ENCODE data around the gene GPR42.

The GPR42 gene

DNA sequence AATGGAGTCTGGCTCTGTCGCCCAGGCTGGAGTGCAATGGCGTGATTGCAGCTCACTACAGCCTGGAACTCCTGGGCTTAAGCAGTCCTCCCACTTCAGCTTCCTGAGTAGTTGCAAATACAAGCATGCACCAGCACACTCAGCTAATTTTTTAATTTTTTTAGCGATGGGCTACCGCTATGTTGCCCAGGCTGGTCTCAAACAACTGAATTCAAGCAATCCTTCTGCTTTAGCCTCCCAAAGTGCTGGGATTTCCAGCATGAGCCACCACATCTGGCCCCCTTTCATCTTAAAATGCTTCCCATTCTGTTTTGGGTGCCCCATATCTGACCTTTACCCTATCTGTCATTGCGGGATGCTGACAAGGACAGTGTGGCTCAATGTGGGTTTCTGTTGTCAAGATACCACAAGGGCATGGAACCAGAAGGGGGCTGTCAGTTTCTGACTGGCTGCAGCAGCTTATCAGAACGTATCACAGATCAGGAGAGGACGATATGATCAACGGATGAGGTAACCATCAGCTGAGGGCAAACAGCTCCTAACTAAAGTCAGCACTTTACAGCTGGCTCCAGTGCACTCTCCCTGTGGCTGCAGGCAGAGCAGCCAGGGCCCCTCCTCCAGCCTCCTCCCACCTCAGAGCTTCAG, 32.4 kb downstream of the GPR42 start:
- CTCF ChIA-PET, result no interaction called here
- DNase-seq (ENCODE audit: extremely low spot score), result no peak
- POLR2A ChIA-PET, result no interaction called here
- no peak for TF ChIP-seq SUZ12 (IDR thresholded peaks at IDR 0.05)
- no peak for TF ChIP-seq BHLHE40 (IDR thresholded peaks at IDR 0.05; ENCODE audit: borderline replicate concordance)
- no peak for TF ChIP-seq ARNT (IDR thresholded peaks at IDR 0.05)
- no peak for TF ChIP-seq CTBP1 (IDR thresholded peaks at IDR 0.05; ENCODE audit: borderline replicate concordance)
- no peak for TF ChIP-seq LEF1 (IDR thresholded peaks at IDR 0.05; ENCODE audit: borderline replicate concordance)
- TF ChIP-seq, protein P1, sequence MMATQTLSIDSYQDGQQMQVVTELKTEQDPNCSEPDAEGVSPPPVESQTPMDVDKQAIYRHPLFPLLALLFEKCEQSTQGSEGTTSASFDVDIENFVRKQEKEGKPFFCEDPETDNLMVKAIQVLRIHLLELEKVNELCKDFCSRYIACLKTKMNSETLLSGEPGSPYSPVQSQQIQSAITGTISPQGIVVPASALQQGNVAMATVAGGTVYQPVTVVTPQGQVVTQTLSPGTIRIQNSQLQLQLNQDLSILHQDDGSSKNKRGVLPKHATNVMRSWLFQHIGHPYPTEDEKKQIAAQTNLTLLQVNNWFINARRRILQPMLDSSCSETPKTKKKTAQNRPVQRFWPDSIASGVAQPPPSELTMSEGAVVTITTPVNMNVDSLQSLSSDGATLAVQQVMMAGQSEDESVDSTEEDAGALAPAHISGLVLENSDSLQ (IDR thresholded peaks at IDR 0.05), result no peak
- no peak for TF ChIP-seq ELF4 (IDR thresholded peaks at IDR 0.05)
- TF ChIP-seq TARDBP (IDR thresholded peaks at IDR 0.05), result no peak

DNA sequence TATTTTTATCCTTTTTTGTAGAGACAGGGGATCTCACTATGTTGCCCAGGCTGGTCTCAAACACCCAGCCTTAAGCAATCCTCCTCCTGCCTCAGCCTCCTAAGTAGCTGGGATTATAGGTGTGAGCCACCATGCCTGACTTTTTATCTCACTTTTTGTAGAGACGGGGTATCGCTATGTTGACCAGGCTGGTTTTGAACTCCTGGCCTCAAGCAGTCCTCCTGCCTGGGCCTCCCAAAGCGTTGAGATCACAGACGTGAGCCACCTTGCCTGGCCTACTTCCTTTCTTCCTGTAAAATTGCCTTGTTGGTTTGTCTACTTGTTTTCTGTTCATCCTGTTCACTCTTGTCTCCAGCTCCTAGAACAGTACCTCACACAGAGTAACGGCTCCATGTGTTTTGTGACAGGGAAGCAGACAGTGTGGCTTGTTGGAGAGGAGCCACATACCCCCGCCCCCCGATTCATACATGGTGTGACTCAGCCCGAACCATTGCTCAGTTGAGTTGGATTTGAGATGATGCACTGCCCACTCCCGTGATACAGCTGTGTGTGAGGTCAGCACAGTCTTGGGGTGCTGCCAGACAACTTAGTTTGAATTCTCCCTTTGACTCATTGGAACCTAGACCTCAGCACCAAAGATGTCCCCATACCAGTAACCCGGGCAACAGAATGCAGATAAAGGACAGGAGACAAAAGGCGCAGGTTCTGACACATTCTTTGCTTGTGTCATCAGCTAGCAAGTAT, 34.2 kb downstream of the GPR42 start:
- POLR2A ChIA-PET, result no interaction called here
- CTCF ChIA-PET, result no interaction called here
- DNase-seq (ENCODE audit: extremely low spot score), result no peak
- TF ChIP-seq LEF1 (IDR thresholded peaks at IDR 0.05; ENCODE audit: borderline replicate concordance), result no peak

GRCh38 chr19:35407619-35408018, 36.8 kb downstream of the GPR42 start:
- CTCF ChIA-PET, result no interaction called here
- POLR2A ChIA-PET, result no interaction called here
- no peak for TF ChIP-seq ARNT (IDR thresholded peaks at IDR 0.05)
- no peak for TF ChIP-seq ZNF384 (IDR thresholded peaks at IDR 0.05)
- TF ChIP-seq FOXA1 (IDR thresholded peaks at IDR 0.05), result no peak
- TF ChIP-seq NFRKB (IDR thresholded peaks at IDR 0.05), result no peak
- TF ChIP-seq BHLHE40 (IDR thresholded peaks at IDR 0.05; ENCODE audit: borderline replicate concordance), result no peak
- TF ChIP-seq L3MBTL2 (conservative IDR thresholded peaks at IDR 0.05), result no peak
- no peak for TF ChIP-seq SUZ12 (IDR thresholded peaks at IDR 0.05)
- no peak for DNase-seq (ENCODE audit: extremely low spot score)

- DNase-seq (ENCODE audit: extremely low spot score), result no peak
- ChIA-PET POLR2A (interaction anchor here (0.8 kb wide), 1 partner anchor 102 kb away, joined by 3 read pairs; no protein-coding TSS in a partner anchor), CTCF (interaction anchor here (0.6 kb wide), 1 partner anchor 9 kb away, joined by 3 read pairs; no protein-coding TSS in a partner anchor)
- TF ChIP-seq SP1 (IDR thresholded peaks at IDR 0.05), result no peak
- TF ChIP-seq ZNF384 (IDR thresholded peaks at IDR 0.05), result no peak
- TF ChIP-seq SUZ12 (IDR thresholded peaks at IDR 0.05), result no peak
- no peak for TF ChIP-seq HDGF (IDR thresholded peaks at IDR 0.05; ENCODE audit: borderline replicate concordance)
- no peak for TF ChIP-seq ELF4 (IDR thresholded peaks at IDR 0.05)
- no peak for TF ChIP-seq LEF1 (IDR thresholded peaks at IDR 0.05; ENCODE audit: borderline replicate concordance)
- no peak for TF ChIP-seq FOXM1 (IDR thresholded peaks at IDR 0.05; ENCODE audit: borderline replicate concordance)
- no peak for TF ChIP-seq CTBP1 (IDR thresholded peaks at IDR 0.05; ENCODE audit: borderline replicate concordance)
- TF ChIP-seq ARNT (IDR thresholded peaks at IDR 0.05), result no peak
- no peak for TF ChIP-seq FOXA1 (IDR thresholded peaks at IDR 0.05)
- no peak for TF ChIP-seq BHLHE40 (IDR thresholded peaks at IDR 0.05; ENCODE audit: borderline replicate concordance)
- no peak for TF ChIP-seq NFRKB (IDR thresholded peaks at IDR 0.05)
- no peak for TF ChIP-seq TARDBP (IDR thresholded peaks at IDR 0.05)
Observed at GRCh38 chr19:35408284-35409171, 37.7 kb downstream of the GPR42 start.

DNA sequence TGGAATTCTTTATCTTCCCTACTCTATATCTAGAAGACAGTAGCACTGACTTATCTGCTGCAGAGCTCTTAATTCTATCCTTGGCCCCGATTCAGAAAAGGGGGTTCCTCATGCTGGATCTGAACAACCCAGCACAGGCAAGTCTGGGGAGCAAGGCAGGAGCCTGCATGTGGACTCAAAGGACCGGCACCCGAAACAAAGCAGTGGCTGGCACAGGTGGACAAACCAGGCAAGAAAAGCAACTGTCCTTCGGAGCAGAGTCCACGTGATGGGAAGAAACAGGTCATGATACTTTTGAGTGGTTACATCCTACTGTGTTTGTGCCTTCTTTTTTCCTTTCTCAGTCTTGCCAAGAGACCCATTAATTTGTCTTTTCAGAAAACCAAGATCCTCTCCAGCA, 38.3 kb downstream of the GPR42 start:
- no peak for TF ChIP-seq HDGF (IDR thresholded peaks at IDR 0.05; ENCODE audit: borderline replicate concordance)
- no peak for TF ChIP-seq SUZ12 (IDR thresholded peaks at IDR 0.05)
- TF ChIP-seq BHLHE40 (IDR thresholded peaks at IDR 0.05; ENCODE audit: borderline replicate concordance), result no peak
- TF ChIP-seq, protein P1 (IDR thresholded peaks at IDR 0.05), result no peak
- ChIA-PET CTCF (no interaction called here), POLR2A (no interaction called here)
- no peak for DNase-seq (ENCODE audit: extremely low spot score)

DNA sequence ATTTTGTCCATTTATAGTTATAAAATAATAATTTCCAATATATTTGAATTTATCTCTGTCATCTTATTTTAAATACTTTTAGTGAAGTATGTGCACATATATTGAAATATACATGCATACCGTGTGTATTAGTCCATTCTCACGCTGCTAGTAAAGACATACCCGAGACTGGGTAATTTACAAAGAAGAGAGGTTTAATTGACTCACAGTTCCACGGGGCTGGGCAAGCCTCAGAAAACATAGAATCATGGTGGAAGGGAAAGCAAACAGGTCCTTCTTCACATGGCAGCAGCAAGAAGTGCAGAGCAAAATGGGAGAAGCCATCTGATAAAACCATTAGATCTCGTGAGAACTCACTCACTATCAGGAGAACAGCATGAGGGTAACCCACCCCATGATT, 39.6 kb downstream of the GPR42 start:
- no peak for DNase-seq (ENCODE audit: extremely low spot score)
- ChIA-PET CTCF (no interaction called here), POLR2A (no interaction called here)
- TF ChIP-seq L3MBTL2 (conservative IDR thresholded peaks at IDR 0.05), result no peak
- no peak for TF ChIP-seq ARNT (IDR thresholded peaks at IDR 0.05)
- no peak for TF ChIP-seq TARDBP (IDR thresholded peaks at IDR 0.05)
- no peak for TF ChIP-seq ELF4 (IDR thresholded peaks at IDR 0.05)
- TF ChIP-seq ZNF384 (IDR thresholded peaks at IDR 0.05), result no peak
- TF ChIP-seq SUZ12 (IDR thresholded peaks at IDR 0.05), result no peak
- no peak for TF ChIP-seq BHLHE40 (IDR thresholded peaks at IDR 0.05; ENCODE audit: borderline replicate concordance)
- TF ChIP-seq NFRKB (IDR thresholded peaks at IDR 0.05), result no peak
- TF ChIP-seq FOXK2 (IDR thresholded peaks at IDR 0.05), result no peak
- TF ChIP-seq CTBP1 (IDR thresholded peaks at IDR 0.05; ENCODE audit: borderline replicate concordance), result no peak
- TF ChIP-seq, protein P1 (IDR thresholded peaks at IDR 0.05), result no peak
- TF ChIP-seq SP1 (IDR thresholded peaks at IDR 0.05), result no peak
